HepG2 (cell line): Measurements from ENCODE around the gene TOB1. TPM values are rescaled to one million over a fixed set of nuclear protein-coding genes. Genes with fewer than 3 reads are reported as not detected.

ENCODE experiments used
- CEBPB ChIP-seq: IDR thresholded peaks from 2 replicates; pipeline ENCODE4 v1.6.1; 2011; ENCODE audit warnings: low read depth, low read length, improper control_type of control experiment, borderline replicate concordance
- CENPX ChIP-seq: sonication (generic); formaldehyde crosslinking; IDR thresholded peaks from 2 replicates; pipeline ENCODE4 v1.9.0; 2021; ENCODE audit warnings: mild to moderate bottlenecking, missing genetic modification reagents, moderate library complexity
- KLF15 ChIP-seq: sonication (generic); formaldehyde crosslinking; IDR thresholded peaks from 2 replicates; pipeline ENCODE4 v1.8.1; 2023; ENCODE audit warnings: borderline replicate concordance, mild to moderate bottlenecking, inconsistent platforms, missing genetic modification reagents, mixed read lengths
- MAX ChIP-seq: IDR thresholded peaks from 2 replicates; pipeline ENCODE4 v1.6.1; 2012; ENCODE audit warnings: inconsistent platforms
- NFE2L1 ChIP-seq: sonication (generic); formaldehyde crosslinking; IDR thresholded peaks from 2 replicates; pipeline ENCODE4 v1.4.0; 2020; ENCODE audit warnings: missing genetic modification reagents, mild to moderate bottlenecking, borderline replicate concordance
- PITX1 ChIP-seq: sonication (generic); formaldehyde crosslinking; IDR thresholded peaks from 2 replicates; pipeline ENCODE4 v1.5.1; 2020; ENCODE audit warnings: mild to moderate bottlenecking, missing genetic modification reagents
- POGZ ChIP-seq: sonication (generic); formaldehyde crosslinking; IDR thresholded peaks from 2 replicates; pipeline ENCODE4 v1.4.0; 2020; ENCODE audit warnings: mild to moderate bottlenecking, missing genetic modification reagents
- RELA ChIP-seq: sonication (generic); formaldehyde crosslinking; IDR thresholded peaks from 2 replicates; pipeline ENCODE4 v1.4.0; 2020; ENCODE audit warnings: missing genetic modification reagents
- SAP130 ChIP-seq: IDR thresholded peaks from 2 replicates; pipeline ENCODE4 v1.6.1; 2016; ENCODE audit warnings: low read depth
- SCMH1 ChIP-seq: sonication (generic); formaldehyde crosslinking; IDR thresholded peaks from 2 replicates; pipeline ENCODE4 v1.9.0; 2021; ENCODE audit warnings: missing genetic modification reagents, mild to moderate bottlenecking, borderline replicate concordance
- SMARCC2 ChIP-seq: fragments of 450-650 bp; IDR thresholded peaks from 2 replicates; pipeline ENCODE4 v1.6.1; 2017; ENCODE audit warnings: antibody characterized with exemption, mild to moderate bottlenecking
- SOX5 ChIP-seq: IDR thresholded peaks from 2 replicates; pipeline ENCODE4 v1.6.1; 2016; ENCODE audit warnings: borderline replicate concordance
- TCF7L2 ChIP-seq: IDR thresholded peaks from 2 replicates; pipeline ENCODE4 v1.6.1; 2011; ENCODE audit warnings: mild to moderate bottlenecking, low read depth, low read length, moderate library complexity
- TFDP1 ChIP-seq: IDR thresholded peaks from 2 replicates; pipeline ENCODE4 v1.6.1; 2016; ENCODE audit warnings: missing compliant biosample characterization, missing genetic modification reagents, borderline replicate concordance
- ZBED4 ChIP-seq: sonication (generic); formaldehyde crosslinking; IDR thresholded peaks from 2 replicates; pipeline ENCODE4 v1.4.0; 2020; ENCODE audit warnings: missing genetic modification reagents, borderline replicate concordance
- ZBTB21 ChIP-seq: sonication (generic); formaldehyde crosslinking; IDR thresholded peaks from 2 replicates; pipeline ENCODE4 v1.4.0; 2020; ENCODE audit warnings: missing genetic modification reagents
- ZIK1 ChIP-seq: sonication (generic); formaldehyde crosslinking; IDR thresholded peaks from 2 replicates; pipeline ENCODE4 v1.5.0; 2020; ENCODE audit warnings: mild to moderate bottlenecking, low read depth, missing genetic modification reagents, borderline replicate concordance
- ZNF44 ChIP-seq: sonication (generic); formaldehyde crosslinking; IDR thresholded peaks from 2 replicates; pipeline ENCODE4 v1.5.1; 2020; ENCODE audit warnings: mild to moderate bottlenecking, missing genetic modification reagents
- ZNF547 ChIP-seq: sonication (generic); formaldehyde crosslinking; IDR thresholded peaks from 2 replicates; pipeline ENCODE4 v1.5.1; 2020; ENCODE audit warnings: mild to moderate bottlenecking, missing genetic modification reagents
- ZNF678 ChIP-seq: sonication (generic); formaldehyde crosslinking; IDR thresholded peaks from 2 replicates; pipeline ENCODE4 v1.4.0; 2020; ENCODE audit warnings: mild to moderate bottlenecking, missing genetic modification reagents
- ZNF703 ChIP-seq: sonication (generic); formaldehyde crosslinking; IDR thresholded peaks from 2 replicates; pipeline ENCODE4 v1.5.1; 2020; ENCODE audit warnings: missing genetic modification reagents, mild to moderate bottlenecking, moderate library complexity, borderline replicate concordance
- ZNF724P ChIP-seq: sonication (generic); formaldehyde crosslinking; IDR thresholded peaks from 2 replicates; pipeline ENCODE4 v1.8.0; 2022; ENCODE audit warnings: missing genetic modification reagents, borderline replicate concordance
- ZNF788 ChIP-seq: sonication (generic); formaldehyde crosslinking; IDR thresholded peaks from 2 replicates; pipeline ENCODE4 v1.5.0; 2020; ENCODE audit warnings: mild to moderate bottlenecking, missing genetic modification reagents, borderline replicate concordance
- ZNF891 ChIP-seq: sonication (generic); formaldehyde crosslinking; IDR thresholded peaks from 2 replicates; pipeline ENCODE4 v1.5.0; 2020; ENCODE audit warnings: mild to moderate bottlenecking, missing genetic modification reagents
- ZSCAN25 ChIP-seq: sonication (generic); formaldehyde crosslinking; IDR thresholded peaks from 2 replicates; pipeline ENCODE4 v1.8.0; 2022; ENCODE audit warnings: mild to moderate bottlenecking, missing genetic modification reagents
- polyA plus RNA-seq, 8 experiments: library from polyadenylated mRNA; depleted of rRNA in 3 of 8; stranded (reverse) in 7 of 8; unstranded in 1 of 8; fragments of >200 nt; fragmentation: Illumina TruSeq in 4 of 8; extraction: Trizol in 4 of 8; gene quantifications; 2 replicates each; pipeline versions ENCODE4 v1.2.1 to v1.2.3, GENCODE V29; 2011 to 2016; ENCODE audit warnings: low read depth in 4 of 8, missing spikeins in 1 of 8, mixed read lengths in 1 of 8; ENCODE audit not compliant: insufficient read depth in 1 of 8
- total RNA-seq, 5 experiments: library from RNA; depleted of rRNA; stranded (reverse); fragments of >200 nt; fragmentation: Illumina TruSeq; extraction: Trizol; gene quantifications; 2 replicates each; pipeline ENCODE4 v1.2.3, GENCODE V29; 2016; ENCODE audit warnings: low read depth in 1 of 5

Gene TOB1
- total and polyA plus RNA-seq, 2 of the 13 experiments (the other 11 are each of a cell fraction or from before 2014, with no cell fraction given): 21.9 to 57.7 TPM

GRCh38 chr17:50908860-50909764, 43.0 kb upstream of the TOB1 start (continued):
- peak; percentile 95 for TF ChIP-seq SOX5
- no peak for TF ChIP-seq ZNF891 (CRISPR knock-in tag)
- TF ChIP-seq SMARCC2: no peak
- TF ChIP-seq TFDP1: peak; percentile 86; the same call in 1 of the 2 replicates
- TF ChIP-seq ZBED4 (CRISPR knock-in tag): peak; percentile 78; the same call in 1 of the 2 replicates
- no peak for TF ChIP-seq CENPX (CRISPR knock-in tag)
- peak; percentile 66; the same call in 1 of the 2 replicates for TF ChIP-seq RELA (CRISPR knock-in tag)
- peak; percentile 88 for TF ChIP-seq ZNF44
- peak; percentile 93 for TF ChIP-seq ZSCAN25 (CRISPR knock-in tag)
- TF ChIP-seq POGZ: peak; percentile 61
- peak; percentile 42; the same call in 1 of the 2 replicates for TF ChIP-seq ZBTB21
- peak; percentile 73; the same call in 1 of the 2 replicates for TF ChIP-seq ZNF788 (CRISPR knock-in tag)
- TF ChIP-seq SCMH1 (CRISPR knock-in tag): no peak
- TF ChIP-seq TCF7L2: no peak
- no peak for TF ChIP-seq KLF15 (CRISPR knock-in tag)
- TF ChIP-seq CEBPB: no peak
- TF ChIP-seq ZNF724P (CRISPR knock-in tag): peak; percentile 74; the same call in 1 of the 2 replicates
- TF ChIP-seq SAP130 (CRISPR knock-in tag): peak; percentile 92
- peak; percentile 84 for TF ChIP-seq MAX
- no peak for TF ChIP-seq ZNF703 (CRISPR knock-in tag)
- peak; percentile 82; the same call in 1 of the 2 replicates for TF ChIP-seq ZNF547 (CRISPR knock-in tag)
- TF ChIP-seq NFE2L1: no peak
- peak; percentile 84; the same call in 1 of the 2 replicates for TF ChIP-seq PITX1 (CRISPR knock-in tag)
- TF ChIP-seq ZIK1 (CRISPR knock-in tag): no peak
- 0 out of 2 replicates have a peak, but pooled peaks have one; percentile 17 for TF ChIP-seq ZNF678 (CRISPR knock-in tag)
